GM18873 (cell line): ENCODE data around the gene SLC7A10.
"Not testable (repeated sequence)": the region's sequence is repeated elsewhere in the genome, so short reads cannot be mapped to it uniquely, and the experiment has no call there.

Experiments used
- ATAC-seq: cut with Tn5 transposase; IDR thresholded peaks from one replicate; pipeline ENCODE4 v1.9.1; 2021; ENCODE audit warnings: mild to moderate bottlenecking, moderate library complexity, moderate number of reproducible peaks; ENCODE audit not compliant: unreplicated experiment, low FRiP score

Gene SLC7A10

GRCh38 chr19:33204136-33204973, 21.3 kb downstream of the SLC7A10 start:
- ATAC-seq: no peak

DNA sequence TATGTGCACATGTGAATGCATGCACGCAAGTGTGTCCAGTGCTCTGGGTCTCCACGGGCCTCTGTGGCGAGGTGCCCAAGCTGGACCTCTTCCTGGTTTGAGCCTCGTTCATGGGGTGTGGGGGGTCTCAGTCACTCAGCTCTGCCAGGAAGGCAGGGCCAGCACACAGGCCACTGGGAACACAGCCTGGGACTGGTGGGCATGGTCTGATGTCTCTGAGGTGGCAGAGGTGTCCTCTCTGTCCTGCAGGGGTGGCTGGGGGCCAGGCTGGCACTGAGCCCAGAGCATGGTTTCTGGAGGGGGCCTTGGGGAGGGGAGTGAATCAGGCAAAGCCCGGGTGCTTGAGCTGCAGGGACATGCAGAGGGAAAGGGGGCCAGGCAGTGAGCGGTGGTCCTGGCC, 22.1 kb downstream of the SLC7A10 start:
- no peak for ATAC-seq

GRCh38 chr19:33202546-33203507, 22.8 kb downstream of the SLC7A10 start:
- no peak for ATAC-seq

- ATAC-seq: no peak
Observed at GRCh38 chr19:33201886-33202545, 23.6 kb downstream of the SLC7A10 start.

- no peak for ATAC-seq
Observed at GRCh38 chr19:33201473-33201872, 24.2 kb downstream of the SLC7A10 start.

DNA sequence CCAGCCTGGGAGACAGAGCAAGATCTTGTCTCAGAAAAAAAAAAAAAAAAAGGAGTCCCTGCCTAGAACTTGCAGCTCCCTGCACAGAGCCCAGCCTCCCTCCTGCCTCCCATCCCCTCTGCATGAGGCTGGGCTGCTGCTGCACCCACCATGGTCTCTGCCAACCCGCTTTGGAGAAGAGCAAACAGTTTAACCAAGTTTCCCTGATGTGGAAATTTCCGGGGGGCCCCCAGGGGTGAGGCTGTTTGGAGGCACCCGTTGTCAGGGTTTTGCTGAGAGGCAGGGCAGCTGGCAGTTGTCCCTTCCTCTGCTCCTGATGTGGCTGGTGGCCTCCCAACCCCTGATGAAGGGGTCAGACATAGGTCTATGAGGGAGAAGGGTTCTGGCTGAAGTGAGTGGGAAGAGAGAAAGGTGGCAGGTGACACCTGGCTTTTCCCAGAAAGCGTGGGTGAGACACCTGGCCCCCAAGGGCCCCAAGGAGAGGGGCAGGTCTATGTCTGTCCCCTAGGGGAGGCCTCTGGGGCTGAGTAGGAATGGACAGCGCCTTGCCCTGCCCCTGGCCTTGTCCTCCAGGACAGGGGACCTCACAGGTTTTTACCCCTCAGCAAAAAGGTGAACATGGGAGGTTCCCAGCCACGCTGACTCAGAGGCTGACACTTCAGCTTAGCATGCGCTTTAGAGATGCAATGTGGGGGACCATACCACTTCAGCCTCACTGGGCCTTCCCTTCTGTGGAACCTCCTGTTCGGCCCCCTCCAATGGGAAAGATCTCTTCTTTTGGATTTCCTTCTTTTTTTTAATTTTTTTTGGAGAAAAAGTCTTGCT, 26.0 kb downstream of the SLC7A10 start:
- ATAC-seq: no peak

DNA sequence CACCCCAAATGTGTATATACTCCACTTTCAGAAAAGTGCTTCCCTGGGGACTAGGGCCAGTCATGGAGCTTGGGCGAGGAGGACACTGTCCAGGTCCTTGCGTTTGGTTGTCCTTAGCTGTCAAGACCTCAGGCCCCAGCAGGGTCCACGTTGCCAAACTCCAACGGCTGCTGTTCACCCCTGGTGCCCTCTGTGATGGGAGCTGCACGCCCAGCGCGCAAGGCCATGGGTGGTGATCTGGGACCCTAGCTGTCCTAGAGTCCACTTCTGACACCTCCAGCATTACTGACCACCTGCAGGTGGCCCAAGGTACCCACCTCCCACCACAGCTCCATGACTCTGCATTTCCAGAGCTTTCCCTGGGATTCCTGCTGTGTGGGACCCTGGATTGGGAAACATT, 27.5 kb downstream of the SLC7A10 start:
- ATAC-seq: no peak

DNA sequence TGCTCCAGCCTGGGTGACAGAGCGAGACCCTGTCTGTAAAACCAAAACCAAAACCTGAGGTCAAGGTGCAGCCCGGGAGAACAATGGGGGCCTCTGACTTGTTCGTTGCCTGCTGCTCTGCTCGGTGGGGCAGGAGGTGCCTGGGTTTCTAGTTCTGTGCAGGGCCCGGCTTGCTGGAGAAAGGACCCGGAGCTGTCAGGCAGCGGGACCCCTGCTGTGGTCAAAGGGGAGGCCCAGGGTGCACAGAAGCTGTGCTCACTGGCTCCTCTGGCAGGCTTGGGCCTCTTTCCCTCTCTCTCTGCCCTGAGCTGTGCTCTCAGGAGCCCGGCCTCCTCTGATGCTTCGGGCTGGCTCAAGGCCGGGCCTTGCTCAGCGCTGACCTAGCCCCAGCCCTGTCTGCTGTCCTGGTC, 28.1 kb downstream of the SLC7A10 start:
- ATAC-seq: no peak

DNA sequence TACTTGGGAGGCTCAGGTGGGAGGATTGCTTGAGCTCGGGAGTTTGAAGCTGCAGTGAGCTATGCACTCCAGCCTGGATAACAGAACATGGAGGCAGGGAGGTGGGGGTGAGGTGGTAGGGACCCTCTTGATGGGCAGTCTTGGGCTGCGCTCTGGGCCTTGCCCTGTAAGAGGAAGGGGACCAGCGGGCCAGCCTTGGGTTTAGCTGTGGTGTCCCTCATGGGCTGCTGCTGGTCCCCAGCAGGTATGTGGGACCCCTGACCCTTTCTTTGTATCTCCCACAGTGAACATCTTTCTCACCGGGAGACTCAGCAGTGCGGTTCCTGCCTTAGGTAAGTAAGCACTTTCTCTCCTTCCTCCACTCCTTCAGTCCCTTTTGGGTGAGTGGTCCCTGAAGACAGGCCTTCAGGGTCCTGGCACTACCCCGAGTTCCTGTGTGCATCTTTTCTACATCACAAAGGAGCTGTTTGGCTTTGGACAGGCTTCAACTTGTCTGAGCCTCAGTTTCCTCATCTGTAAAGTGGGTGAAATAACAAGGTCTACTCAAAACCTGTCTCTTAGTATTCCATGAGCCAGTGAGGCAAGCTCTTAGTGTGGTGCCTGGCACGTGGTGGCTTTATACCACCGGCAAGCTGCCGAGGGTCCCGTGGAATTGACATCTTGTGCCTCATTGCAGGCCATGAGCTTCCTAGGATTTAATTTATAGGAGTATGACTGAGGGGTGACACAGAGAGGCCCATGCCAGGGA, 29.0 kb downstream of the SLC7A10 start:
- ATAC-seq: no peak

DNA sequence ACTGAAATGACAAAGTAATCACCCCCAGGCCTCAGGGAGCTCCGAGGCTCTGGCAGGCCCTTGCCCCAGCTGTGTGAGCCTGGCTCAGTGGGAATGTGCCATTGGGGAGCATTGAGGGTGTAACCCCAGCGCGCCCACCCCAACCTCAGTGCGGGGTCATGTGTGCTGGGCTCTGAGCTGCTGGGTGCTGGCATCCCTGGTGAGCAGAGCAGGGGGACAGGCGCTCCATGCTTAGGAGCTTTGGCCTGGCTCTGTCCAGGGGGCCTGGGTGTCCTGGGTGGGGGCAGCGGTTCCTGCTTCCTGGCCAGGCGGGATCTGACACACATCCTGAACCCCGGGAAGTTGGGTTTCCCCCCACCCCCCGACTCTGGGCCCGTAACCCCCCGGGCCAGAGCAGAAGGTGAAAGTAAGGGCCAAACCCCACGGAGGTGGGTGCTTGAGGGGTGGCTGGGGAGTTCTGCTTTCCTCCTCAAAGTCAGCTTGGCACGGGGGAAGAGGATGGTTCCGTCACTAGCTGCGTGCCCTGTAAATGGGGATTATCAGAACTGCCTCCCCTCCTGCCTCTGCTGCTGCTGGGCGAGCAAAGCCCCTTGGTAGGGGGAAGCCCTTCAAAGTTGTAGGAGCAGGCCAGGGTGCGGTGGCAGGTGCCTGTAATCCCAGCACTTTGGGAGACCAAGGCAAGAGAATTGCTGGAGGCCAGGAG, 29.9 kb downstream of the SLC7A10 start:
- ATAC-seq: no peak

GRCh38 chr19:33194886-33195644, 30.6 kb downstream of the SLC7A10 start:
- no peak for ATAC-seq

- no peak for ATAC-seq
Observed at GRCh38 chr19:33194532-33194885, 31.1 kb downstream of the SLC7A10 start.

- no peak for ATAC-seq
Observed at GRCh38 chr19:33193865-33194362, 31.7 kb downstream of the SLC7A10 start, which contains the start of gene LRP3. Gene LRP3, plus strand, starts transcription at chr19:33194330. Its CDS starts 456 bp downstream, at chr19:33194786.

- ATAC-seq: no peak
Observed at GRCh38 chr19:33193269-33193864, 32.3 kb downstream of the SLC7A10 start.

- ATAC-seq: no peak
Observed at GRCh38 chr19:33192010-33192409, 33.6 kb downstream of the SLC7A10 start.

DNA sequence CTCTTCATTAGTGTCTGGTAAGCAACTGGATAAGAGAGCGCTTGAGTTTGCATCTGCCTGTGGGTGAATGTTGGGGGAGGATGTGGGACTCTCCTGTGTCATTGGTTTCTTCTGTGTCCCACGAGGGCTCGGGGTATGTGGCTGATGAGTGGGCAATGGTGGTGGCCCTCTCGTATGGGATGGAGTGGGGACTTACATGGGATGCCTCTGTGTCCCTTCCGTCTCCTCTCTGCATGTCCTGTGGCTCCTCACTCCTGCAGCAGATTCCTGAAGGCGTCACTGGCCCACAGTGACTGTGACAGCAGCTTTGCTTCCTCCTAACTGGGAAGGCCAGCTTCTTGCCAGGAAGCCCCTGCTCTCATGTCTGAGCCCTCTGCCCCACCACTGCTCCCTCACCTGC, 34.1 kb downstream of the SLC7A10 start:
- no peak for ATAC-seq

GRCh38 chr19:33191092-33191491, 34.6 kb downstream of the SLC7A10 start:
- not testable (repeated sequence) for ATAC-seq
